Measurements from ENCODE around the gene ADPRS. TPM values are rescaled to one million over a fixed set of nuclear protein-coding genes. Genes with fewer than 3 reads are reported as not detected.

The ADPRS gene
- total RNA-seq, 4 donors from 2014 or later: 40.5 to 68.5 (median 51.9) TPM

DNA sequence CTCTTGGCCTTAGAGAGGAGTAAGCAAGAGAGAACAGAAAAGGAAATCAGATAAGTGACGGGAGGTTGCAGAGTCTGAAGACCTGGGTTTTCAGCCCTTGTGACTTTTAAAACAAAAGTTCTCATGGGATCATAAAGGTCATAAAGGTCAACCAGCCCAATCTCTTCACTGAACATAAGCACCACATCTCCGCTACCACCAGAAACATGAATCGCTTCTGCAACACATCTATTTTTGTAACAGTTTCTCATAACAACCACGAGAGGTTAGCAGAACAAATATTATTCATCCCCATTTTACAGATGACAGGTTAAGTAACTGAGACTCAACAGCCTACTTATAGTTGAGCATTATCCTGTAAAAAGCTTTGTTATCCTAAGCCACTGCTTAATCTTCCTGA is 54.7 kb downstream of the ADPRS start:
- TF ChIP-seq, protein P1, sequence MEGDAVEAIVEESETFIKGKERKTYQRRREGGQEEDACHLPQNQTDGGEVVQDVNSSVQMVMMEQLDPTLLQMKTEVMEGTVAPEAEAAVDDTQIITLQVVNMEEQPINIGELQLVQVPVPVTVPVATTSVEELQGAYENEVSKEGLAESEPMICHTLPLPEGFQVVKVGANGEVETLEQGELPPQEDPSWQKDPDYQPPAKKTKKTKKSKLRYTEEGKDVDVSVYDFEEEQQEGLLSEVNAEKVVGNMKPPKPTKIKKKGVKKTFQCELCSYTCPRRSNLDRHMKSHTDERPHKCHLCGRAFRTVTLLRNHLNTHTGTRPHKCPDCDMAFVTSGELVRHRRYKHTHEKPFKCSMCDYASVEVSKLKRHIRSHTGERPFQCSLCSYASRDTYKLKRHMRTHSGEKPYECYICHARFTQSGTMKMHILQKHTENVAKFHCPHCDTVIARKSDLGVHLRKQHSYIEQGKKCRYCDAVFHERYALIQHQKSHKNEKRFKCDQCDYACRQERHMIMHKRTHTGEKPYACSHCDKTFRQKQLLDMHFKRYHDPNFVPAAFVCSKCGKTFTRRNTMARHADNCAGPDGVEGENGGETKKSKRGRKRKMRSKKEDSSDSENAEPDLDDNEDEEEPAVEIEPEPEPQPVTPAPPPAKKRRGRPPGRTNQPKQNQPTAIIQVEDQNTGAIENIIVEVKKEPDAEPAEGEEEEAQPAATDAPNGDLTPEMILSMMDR (IDR thresholded peaks at IDR 0.05): no peak
- TF ChIP-seq POLR2AphosphoS5 (IDR thresholded peaks at IDR 0.05): no peak
- TF ChIP-seq POLR2A (IDR thresholded peaks at IDR 0.05): no peak
- TF ChIP-seq EP300 (IDR thresholded peaks at IDR 0.05): no peak
- Histone ChIP-seq H3K4me3 (no peak overlapping the region), H3K27ac (no peak overlapping the region), H3K9me3 (no peaks in the 10 kb centered on the region), H3K36me3 (peaks cover 13% of the 10 kb centered on the region), H3K4me1 (peaks cover 29% of the 10 kb centered on the region), H3K27me3 (no peaks in the 10 kb centered on the region)
- 85% methylated on average over 4 of the region's 4 CpGs for WGBS
- DNase-seq (ENCODE audit: low spot score in 2 of 2): no peak

Other genes with a start within 250 kb of the ADPRS start
- gene AGO1, start 205.7 kb upstream of the ADPRS start, total RNA-seq: 10 to 100 TPM; 21.6 to 48.4 (median 35.4) TPM
- 10 to 100 TPM; 12.7 to 21.4 (median 18.1) TPM for gene AGO3, start 157.8 kb upstream of the ADPRS start, total RNA-seq
- gene TEKT2, start 4.8 kb upstream of the ADPRS start, total RNA-seq: under 1 TPM in 1 of 4 donors, not detected in 3; 0.38 TPM
- 1 to 10 TPM; 4.9 to 5.6 (median 5.2) TPM for gene COL8A2, start 36.3 kb downstream of the ADPRS start, total RNA-seq
- 100 to 1,000 TPM in 2 of 4 donors, 10 to 100 TPM in 2; 68.7 to 111 (median 97.5) TPM for gene TRAPPC3, start 60.6 kb downstream of the ADPRS start, total RNA-seq
- 100 to 1,000 TPM in 1 of 4 donors, 10 to 100 TPM in 3; 80.0 to 119 (median 94.6) TPM for gene MAP7D1, start 67.3 kb downstream of the ADPRS start, total RNA-seq
- 10 to 100 TPM; 73.3 to 93.3 (median 78.2) TPM for gene THRAP3, start 135.6 kb downstream of the ADPRS start, total RNA-seq
- 10 to 100 TPM in 3 of 4 donors, 1 to 10 TPM in 1; 6.0 to 26.6 (median 16.0) TPM for gene SH3D21, start 217.5 kb downstream of the ADPRS start, total RNA-seq
- gene EVA1B, start 234.8 kb downstream of the ADPRS start, total RNA-seq: 10 to 100 TPM; 13.3 to 28.0 (median 19.2) TPM

All from suprapubic skin (tissue), 4 donors.